ENCODE measurements around the gene MRPL46.
"Not testable (repeated sequence)": the region's sequence is repeated elsewhere in the genome, so short reads cannot be mapped to it uniquely, and the experiment has no call there.

The MRPL46 gene

DNA sequence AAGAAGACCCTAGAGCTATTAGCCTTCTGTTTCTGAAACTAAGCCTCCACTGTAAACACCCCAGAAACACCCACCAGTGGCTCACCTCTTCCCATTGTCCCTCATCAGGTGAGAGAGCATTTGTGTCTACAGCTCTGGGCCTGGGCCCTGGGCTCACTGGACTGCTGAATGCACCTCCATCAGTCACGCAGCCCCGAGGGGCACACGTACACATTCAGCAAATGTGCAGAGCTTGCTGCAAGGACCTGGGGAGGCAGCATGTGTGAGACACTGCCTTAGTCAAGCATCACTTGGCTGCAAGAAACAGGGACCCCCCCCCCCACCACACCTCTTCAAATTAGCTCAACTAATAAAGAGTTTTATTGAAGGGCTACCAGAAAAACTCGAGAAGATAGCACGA lies 29.0 kb downstream of the MRPL46 start:
- DNase-seq: no peak

DNA sequence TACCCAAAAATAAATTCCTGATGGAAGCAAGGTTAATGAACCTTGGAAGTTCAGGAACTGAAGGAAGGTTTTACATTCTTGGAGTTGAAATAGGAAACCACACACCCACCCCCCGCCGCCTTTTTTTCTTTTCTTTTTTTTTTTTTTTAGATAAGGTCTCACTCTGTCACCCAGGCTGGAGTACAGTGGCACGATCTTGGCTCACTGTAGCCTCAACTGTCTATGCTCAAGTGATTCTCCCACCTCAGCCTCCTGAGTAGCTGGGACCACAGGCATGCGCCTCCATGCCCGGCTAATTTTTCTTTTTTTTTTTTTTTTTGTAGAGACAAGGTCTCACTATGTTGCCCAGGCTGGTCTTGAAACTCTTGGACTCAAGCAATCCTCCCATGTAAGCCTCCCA lies 33.1 kb downstream of the MRPL46 start:
- not testable (repeated sequence) for DNase-seq

DNA sequence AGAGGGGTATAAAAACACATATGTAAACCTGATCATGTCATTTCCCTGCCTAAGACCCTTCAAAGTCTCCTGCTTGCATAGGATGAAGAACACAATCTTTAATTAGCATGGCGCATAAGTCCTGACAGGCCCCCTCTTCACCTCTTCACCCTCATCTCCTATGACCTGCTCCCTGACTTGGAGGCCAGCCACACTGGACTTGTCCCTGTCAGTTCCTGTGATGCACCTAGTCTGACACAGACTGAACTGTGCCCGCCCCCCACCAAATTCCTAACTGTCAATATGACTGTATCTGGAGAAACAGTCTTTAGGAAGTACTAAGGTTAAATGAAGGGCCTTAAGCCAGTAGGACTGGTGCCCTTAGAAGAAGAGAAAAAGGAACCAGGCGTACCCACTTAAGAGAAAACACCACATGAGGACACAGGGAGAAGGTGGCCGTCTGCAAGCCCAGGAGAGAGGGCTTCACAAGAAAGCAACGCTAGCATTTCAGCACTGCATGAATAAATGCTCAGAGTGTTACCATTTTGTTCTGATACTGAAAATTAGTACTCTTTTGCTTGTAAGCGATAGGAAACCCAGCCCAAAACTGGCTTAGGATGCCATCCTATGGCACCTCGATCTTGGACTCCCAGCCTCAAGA lies 34.0 kb downstream of the MRPL46 start:
- no peak for DNase-seq

GRCh38 chr15:88431441-88431840 lies 35.7 kb downstream of the MRPL46 start:
- no peak for DNase-seq

DNA sequence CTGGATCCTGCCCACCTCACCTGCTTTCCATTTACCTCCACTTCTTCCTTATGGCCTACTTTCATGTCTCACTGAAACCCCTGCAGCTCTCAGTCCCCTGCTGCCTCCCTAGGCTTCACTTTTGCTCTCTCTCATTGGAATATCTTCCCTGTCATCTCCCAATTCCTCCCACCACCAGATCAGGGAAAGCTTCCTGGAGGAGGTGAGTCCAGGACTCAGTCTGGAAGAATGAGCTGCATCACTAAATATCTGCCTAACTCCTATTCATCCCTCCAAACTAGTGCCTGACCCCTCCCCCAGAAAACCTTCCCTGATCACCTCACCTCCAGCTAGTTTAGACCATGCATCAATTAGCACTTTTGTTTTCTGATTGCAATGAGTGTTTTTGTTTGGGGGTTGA lies 37.1 kb downstream of the MRPL46 start:
- no peak for DNase-seq

DNA sequence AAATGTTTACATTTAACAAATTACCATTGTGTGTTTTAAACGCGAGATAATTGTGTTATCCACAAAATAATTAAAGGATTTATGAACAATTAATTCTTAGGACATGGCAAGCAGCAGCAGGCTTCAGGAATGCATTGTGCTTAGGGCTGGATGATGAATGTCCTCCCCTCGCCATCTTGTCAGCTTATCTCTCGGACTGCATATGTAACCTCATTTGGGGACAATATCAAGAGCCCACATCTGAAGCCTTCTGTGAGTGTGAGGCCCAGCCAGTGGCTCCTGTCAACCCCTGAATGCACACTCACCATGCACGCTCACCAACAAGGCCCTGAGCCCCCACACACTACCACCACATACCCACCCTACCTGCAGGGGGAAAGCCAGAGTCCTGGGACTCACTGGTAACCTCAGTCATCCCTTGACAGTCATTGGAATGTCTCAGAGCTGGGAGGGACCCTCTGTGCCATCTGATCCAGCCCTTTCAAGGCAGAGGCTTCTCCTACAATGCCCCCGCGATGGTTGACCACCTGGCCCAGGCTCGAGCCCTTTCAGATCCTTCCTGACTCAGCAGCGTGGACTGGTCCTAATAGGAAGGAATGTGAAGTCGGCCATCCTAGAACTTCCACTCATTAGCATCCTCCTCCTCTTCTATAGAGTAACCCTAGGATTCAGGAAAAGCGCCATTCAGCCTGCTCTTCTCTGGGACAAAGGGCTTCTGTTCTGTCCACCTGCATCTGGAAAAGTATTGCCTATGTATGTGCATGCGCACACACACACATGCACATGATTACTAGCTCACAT lies 38.2 kb downstream of the MRPL46 start:
- DNase-seq: no peak

DNA sequence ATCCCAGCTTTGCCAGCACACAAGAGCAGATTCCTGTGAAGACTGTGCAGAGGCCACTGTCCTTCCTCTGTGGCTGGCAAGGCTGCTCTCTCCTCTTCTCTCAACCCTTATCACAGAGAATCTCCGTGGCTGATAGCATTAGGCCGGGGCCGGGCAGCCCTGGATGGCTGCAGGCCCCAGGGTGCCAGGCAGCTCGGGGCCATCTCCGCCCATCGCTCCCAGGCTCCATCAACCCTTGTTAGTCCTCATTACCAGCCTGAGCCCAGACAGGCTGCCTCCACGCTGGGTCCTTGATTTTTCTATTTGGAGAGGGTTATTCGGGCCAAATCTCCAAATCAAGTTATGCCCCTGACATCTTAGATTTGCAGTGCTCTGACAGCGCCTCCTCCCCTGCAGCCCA lies 39.1 kb downstream of the MRPL46 start:
- no peak for DNase-seq

DNA sequence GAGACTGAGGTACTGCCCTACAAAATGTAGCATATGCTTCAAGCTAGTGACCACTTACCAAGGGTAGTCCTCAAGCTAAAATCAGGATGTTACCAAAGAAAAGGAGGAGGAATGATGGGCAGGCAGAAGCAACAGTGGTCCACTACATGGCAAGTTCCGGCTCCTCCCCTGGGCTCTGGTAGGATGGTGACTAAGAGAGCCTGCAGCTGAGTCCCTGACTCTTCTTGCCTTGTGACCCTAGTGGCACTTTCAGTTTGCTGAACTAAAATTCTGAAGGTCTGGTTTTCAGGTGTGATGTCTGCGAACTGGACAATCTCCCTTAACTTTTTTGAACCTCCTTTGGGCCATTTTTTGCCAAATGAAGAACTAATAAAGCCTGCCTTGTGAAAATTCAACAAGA lies 40.9 kb downstream of the MRPL46 start:
- no peak for DNase-seq

DNA sequence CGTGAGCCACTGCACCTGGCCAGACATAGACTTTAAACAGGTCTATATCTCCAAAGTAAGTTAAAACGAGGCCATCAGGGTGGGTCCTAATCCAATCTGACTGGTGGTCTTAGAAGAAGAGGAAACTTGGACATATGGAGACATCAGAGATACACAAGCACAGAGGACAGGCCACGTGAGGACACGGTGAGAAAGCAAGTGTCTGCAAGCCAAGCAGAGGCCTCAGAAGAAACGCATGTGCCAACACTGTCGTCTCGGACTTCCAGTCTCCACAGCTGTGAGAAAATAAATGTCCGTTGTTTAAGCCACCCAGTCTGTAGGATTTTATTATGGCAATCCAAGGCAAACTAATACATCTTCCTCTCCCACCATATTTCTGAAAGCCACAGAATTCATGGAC lies 43.9 kb downstream of the MRPL46 start:
- no peak for DNase-seq

DNA sequence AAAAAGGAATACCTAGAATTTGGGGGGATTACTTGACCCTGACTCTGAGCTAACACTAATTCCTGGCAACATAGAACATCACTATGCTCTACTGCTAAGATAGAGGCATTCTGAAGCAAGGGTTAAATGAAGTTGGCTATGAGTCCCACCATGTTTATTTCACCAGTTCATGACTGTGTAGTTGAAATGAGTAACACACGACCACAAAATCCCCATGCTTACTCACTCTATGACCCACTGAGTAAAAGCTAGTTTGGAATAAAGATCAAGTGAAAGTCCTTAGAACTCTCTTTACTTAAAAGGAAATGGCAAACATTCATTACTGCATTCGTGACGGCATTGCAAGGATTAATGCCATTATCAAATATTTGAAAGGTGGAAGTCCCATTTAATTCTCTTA lies 47.4 kb downstream of the MRPL46 start:
- DNase-seq: no peak
